Mammary epithelial cell (primary cell): ENCODE measurements around the gene WIPI1.

Source experiments
- EZH2 ChIP-seq: IDR thresholded peaks from 2 replicates; pipeline ENCODE4 v1.6.1; 2012; ENCODE audit warnings: low read length, inconsistent platforms, borderline replicate concordance
- TF ChIP-seq, protein P1 (sequence below), 2 donors: IDR thresholded peaks in 1 of 2; conservative IDR thresholded peaks in 1 of 2; 2 replicates each; pipeline ENCODE4 v1.5.1; 2011 to 2012; ENCODE audit warnings: inconsistent platforms in 2 of 2, low read length in 2 of 2, mild to moderate bottlenecking in 2 of 2, control low read depth in 1 of 2, low read depth in 1 of 2; ENCODE audit not compliant: insufficient read depth in 1 of 2; ENCODE audit errors: extremely low read depth in 1 of 2

DNA sequence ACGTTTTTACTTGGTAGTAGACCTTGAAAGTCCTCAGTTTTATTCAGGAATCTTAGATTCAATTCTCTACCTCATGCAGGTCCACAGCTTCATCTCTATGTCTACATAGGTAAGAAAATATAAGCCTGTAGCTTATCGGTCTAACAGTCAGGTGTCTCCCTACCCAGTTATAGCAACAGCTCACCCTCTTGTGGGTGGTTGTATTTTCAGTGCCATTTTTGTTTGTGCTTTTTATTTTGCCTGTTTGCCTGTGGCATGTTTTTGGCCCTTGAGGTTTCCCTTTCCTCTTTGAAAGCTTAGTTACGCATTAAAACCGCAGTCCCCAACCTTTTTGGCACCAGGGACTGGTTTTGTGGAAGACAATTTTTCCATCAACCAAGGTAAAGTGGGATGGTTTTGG is 23.6 kb upstream of the WIPI1 start:
- TF ChIP-seq, protein P1, sequence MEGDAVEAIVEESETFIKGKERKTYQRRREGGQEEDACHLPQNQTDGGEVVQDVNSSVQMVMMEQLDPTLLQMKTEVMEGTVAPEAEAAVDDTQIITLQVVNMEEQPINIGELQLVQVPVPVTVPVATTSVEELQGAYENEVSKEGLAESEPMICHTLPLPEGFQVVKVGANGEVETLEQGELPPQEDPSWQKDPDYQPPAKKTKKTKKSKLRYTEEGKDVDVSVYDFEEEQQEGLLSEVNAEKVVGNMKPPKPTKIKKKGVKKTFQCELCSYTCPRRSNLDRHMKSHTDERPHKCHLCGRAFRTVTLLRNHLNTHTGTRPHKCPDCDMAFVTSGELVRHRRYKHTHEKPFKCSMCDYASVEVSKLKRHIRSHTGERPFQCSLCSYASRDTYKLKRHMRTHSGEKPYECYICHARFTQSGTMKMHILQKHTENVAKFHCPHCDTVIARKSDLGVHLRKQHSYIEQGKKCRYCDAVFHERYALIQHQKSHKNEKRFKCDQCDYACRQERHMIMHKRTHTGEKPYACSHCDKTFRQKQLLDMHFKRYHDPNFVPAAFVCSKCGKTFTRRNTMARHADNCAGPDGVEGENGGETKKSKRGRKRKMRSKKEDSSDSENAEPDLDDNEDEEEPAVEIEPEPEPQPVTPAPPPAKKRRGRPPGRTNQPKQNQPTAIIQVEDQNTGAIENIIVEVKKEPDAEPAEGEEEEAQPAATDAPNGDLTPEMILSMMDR (conservative IDR thresholded peaks at IDR 0.05 in 1 of 2, IDR thresholded peaks at IDR 0.05 in 1 of 2; ENCODE audit: extremely low read depth in 1 of 2, insufficient read depth in 1 of 2, low read depth in 1 of 2, low read length in 2 of 2): no peak
- no peak for TF ChIP-seq EZH2
